IPS DF 4.7 (cell line): ENCODE data around the gene HMGN4.

ENCODE experiments used
- DNase-seq: peaks from one replicate; pipeline ENCODE4 v3.0.0-alpha.2; 2013; ENCODE audit warnings: low spot score; ENCODE audit errors: extremely low read depth

Gene HMGN4

GRCh38 chr6:26577720-26578072 lies 39.5 kb downstream of the HMGN4 start:
- DNase-seq: no peak

GRCh38 chr6:26578279-26578678 lies 40.1 kb downstream of the HMGN4 start:
- no peak for DNase-seq

- no peak for DNase-seq
Observed at GRCh38 chr6:26578741-26579140, 40.6 kb downstream of the HMGN4 start.

GRCh38 chr6:26581164-26581915 lies 43.2 kb downstream of the HMGN4 start:
- DNase-seq: no peak

GRCh38 chr6:26588965-26589364 lies 50.8 kb downstream of the HMGN4 start:
- no peak for DNase-seq

- DNase-seq: no peak
Observed at GRCh38 chr6:26592649-26593048, 54.5 kb downstream of the HMGN4 start.

- no peak for DNase-seq
Observed at GRCh38 chr6:26593278-26594130, 55.3 kb downstream of the HMGN4 start.

GRCh38 chr6:26594131-26594498 lies 55.9 kb downstream of the HMGN4 start:
- DNase-seq: no peak

- DNase-seq: no peak
Observed at GRCh38 chr6:26594730-26595632, 56.8 kb downstream of the HMGN4 start.

GRCh38 chr6:26595669-26596269 lies 57.6 kb downstream of the HMGN4 start:
- DNase-seq: no peak
